Coronary artery (tissue), 2 donors: Measurements from ENCODE around the gene ZFTA.

ENCODE experiments used
- DNase-seq: peaks from one replicate; pipeline ENCODE4 v3.0.0-alpha.2; 2017; ENCODE audit warnings: low spot score
- H3K27ac ChIP-seq, 2 donors: fragments of 200-600 bp; sonication (generic); one replicate each; pipeline ENCODE4 v1.5.1; 2016 to 2019
- H3K4me3 ChIP-seq: fragments of 200-600 bp; sonication (generic); 2 replicates; pipeline ENCODE4 v1.5.1; 2016; ENCODE audit warnings: mild to moderate bottlenecking, moderate library complexity
- CTCF ChIP-seq: fragments of 200-600 bp; sonication (generic); IDR thresholded peaks from one replicate; pipeline ENCODE4 v1.5.1; 2019; ENCODE audit warnings: antibody characterized with exemption

ZFTA gene

GRCh38 chr11:63795066-63795465 is 26.5 kb upstream of the ZFTA start:
- no peak for DNase-seq
- TF ChIP-seq CTCF, result no peak
- H3K4me3 ChIP-seq, result no peak overlapping the region
- no peak overlapping the region for H3K27ac ChIP-seq

- TF ChIP-seq CTCF, result no peak
- H3K27ac ChIP-seq, result no peak overlapping the region
- no peak for DNase-seq
- H3K4me3 ChIP-seq, result no peak overlapping the region
Observed at GRCh38 chr11:63793161-63793560, 24.6 kb upstream of the ZFTA start.

- no peak for DNase-seq
- no peak overlapping the region for H3K27ac ChIP-seq
Observed at GRCh38 chr11:63791495-63792167, 23.1 kb upstream of the ZFTA start.

GRCh38 chr11:63785823-63786222 is 17.2 kb upstream of the ZFTA start:
- no peak for TF ChIP-seq CTCF
- no peak for DNase-seq
- H3K4me3 ChIP-seq, result no peak overlapping the region
- H3K27ac ChIP-seq, result no peak overlapping the region

More at GRCh38 chr11:63791495-63792167, 23.1 kb upstream of the ZFTA start:
- TF ChIP-seq CTCF, result no peak
- no peak overlapping the region for H3K4me3 ChIP-seq

GRCh38 chr11:63783925-63784592 is 15.5 kb upstream of the ZFTA start:
- no peak overlapping the region for H3K4me3 ChIP-seq
- no peak for TF ChIP-seq CTCF
- no peak for DNase-seq
- no peak overlapping the region for H3K27ac ChIP-seq

- no peak for DNase-seq
- Histone ChIP-seq H3K27ac (no peak overlapping the region), H3K4me3 (no peak overlapping the region)
- TF ChIP-seq CTCF, result no peak
Observed at GRCh38 chr11:63782749-63783148, 14.2 kb upstream of the ZFTA start.

- Histone ChIP-seq H3K27ac (no peak overlapping the region), H3K4me3 (no peak overlapping the region)
- DNase-seq, result no peak
- TF ChIP-seq CTCF, result no peak
Observed at GRCh38 chr11:63779039-63779438, 10.5 kb upstream of the ZFTA start.
